Prostate gland (tissue), 2 donors: ENCODE data around the gene ADK.

Source experiments
- POLR2AphosphoS5 ChIP-seq: sonication (generic); formaldehyde crosslinking; IDR thresholded peaks from one replicate; pipeline ENCODE4 v1.6.1; 2017; ENCODE audit warnings: antibody characterized with exemption
- TF ChIP-seq, protein P1 (sequence below), 4 experiments: fragments of 200-600 bp in 2 of 4; fragments of 450-650 bp in 2 of 4; sonication (generic) in 2 of 4; IDR thresholded peaks; 1 replicate in 3 of 4; 2 replicates in 1 of 4; pipeline ENCODE4 v1.5.1; 2016 to 2019; ENCODE audit warnings: antibody characterized with exemption in 4 of 4, mild to moderate bottlenecking in 2 of 4, moderate library complexity in 2 of 4

DNA sequence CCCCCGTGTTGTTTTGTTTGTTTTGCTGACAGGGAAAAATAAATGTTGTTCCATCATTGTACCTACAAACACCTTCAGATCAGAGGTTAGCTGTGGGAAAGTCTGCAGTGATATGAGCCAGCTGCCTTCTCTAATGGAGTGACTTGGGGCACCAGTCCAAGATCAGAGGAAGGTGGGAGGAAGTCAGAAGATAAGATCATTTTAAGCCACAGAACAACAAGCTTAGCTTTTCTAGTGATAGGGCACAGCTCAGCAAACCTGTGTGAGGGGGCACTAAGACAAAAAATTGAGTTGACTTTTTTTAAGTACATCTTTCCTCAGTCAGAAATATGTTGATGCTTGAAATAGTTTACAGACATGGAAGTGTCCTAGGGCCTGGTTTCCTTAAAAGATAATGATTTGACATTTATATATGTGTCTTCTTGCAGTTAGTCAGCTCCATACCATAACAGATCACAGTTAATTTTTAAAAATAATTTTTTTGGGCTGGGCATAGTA, 435.1 kb downstream of the ADK start:
- TF ChIP-seq, protein P1, sequence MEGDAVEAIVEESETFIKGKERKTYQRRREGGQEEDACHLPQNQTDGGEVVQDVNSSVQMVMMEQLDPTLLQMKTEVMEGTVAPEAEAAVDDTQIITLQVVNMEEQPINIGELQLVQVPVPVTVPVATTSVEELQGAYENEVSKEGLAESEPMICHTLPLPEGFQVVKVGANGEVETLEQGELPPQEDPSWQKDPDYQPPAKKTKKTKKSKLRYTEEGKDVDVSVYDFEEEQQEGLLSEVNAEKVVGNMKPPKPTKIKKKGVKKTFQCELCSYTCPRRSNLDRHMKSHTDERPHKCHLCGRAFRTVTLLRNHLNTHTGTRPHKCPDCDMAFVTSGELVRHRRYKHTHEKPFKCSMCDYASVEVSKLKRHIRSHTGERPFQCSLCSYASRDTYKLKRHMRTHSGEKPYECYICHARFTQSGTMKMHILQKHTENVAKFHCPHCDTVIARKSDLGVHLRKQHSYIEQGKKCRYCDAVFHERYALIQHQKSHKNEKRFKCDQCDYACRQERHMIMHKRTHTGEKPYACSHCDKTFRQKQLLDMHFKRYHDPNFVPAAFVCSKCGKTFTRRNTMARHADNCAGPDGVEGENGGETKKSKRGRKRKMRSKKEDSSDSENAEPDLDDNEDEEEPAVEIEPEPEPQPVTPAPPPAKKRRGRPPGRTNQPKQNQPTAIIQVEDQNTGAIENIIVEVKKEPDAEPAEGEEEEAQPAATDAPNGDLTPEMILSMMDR (IDR thresholded peaks at IDR 0.05), result no peak
- TF ChIP-seq POLR2AphosphoS5, result no peak
